GDM1 (cell line): ENCODE results near the gene CPNE4.

Experiments used
- DNase-seq: peaks from one replicate; lab custom pipeline; 2025; lab: John Stamatoyannopoulos, UW

Gene CPNE4

GRCh38 chr3:131733086-131733841, 301.6 kb downstream of the CPNE4 start:
- no peak for DNase-seq

- no peak for DNase-seq
These were observed 303.1 kb downstream of the CPNE4 start for GRCh38 chr3:131731709-131732108.

GRCh38 chr3:131730581-131730980, 304.2 kb downstream of the CPNE4 start:
- DNase-seq = no peak

DNA sequence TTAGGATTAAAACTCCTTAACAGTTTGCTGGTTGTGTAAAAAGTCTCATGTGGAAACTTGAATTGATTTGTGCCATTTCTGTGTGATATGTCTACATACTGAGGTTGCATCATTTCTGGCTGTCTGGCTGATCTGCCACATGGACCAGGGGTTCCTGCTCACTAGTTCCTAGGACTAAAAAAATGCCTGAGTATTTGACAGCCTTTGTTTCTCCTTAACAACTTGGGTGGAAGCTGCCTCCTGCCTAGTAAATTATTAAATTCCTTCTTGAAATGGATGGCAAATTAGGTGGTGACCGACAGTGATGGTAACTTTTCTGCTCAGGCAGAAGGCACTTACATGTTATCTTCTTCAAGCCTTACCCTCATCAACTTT, 305.2 kb downstream of the CPNE4 start:
- DNase-seq = no peak

DNA sequence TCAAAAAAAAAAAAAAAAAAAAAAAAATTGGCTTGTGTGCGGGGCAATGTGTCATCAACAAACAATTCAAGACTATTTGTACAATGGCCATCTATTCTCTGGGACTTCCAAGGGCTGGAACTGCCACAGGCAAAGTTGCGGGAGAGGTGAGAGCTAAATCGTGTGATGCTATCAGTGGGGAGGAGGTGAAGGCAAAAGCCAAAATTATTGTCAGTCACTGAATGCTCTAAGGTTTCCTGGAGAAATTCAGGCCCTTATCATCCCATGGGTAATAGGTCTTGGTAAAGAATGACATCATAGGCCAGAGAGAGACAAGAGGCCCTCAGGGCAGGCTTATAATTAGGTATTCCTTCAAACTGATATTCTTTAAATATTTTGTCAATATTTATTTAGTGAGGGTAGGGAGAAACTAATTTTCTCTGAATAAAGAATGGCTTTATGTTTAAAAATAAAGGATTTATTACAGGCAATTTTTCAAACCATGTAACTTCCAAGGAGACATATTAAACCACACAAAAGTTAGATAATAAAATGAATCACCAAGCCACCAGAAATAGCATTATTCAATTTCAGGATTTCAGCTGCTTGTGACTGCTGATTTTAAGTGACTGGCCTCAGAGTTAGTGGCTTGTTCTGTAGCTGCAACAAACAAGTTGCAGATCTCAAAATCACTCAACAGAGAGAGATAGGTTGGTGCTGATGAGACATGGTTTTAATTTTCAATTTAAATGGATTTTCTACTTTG, 305.7 kb downstream of the CPNE4 start:
- no peak for DNase-seq

GRCh38 chr3:131725414-131725813, 309.4 kb downstream of the CPNE4 start:
- DNase-seq = no peak

DNA sequence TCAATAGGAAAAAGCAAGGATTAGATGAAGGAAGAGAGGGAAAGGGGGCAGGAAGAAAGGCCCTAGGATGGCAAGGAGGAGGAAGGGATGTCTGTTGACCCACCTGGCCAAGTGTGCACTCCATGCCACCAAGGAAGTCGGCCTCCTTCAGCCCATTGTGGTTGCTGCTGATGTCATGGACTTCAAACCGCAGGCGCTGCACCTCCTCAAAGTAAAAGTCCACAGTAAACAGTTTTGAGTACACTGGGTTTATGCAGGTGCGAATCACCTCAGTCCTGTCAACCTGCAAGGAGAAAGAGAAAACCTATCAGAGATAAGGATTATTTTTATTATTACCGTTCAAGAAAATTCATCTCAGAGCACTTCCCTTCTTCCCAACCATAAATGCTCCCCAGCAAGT, 311.5 kb downstream of the CPNE4 start:
- no peak for DNase-seq

GRCh38 chr3:131717493-131717892, 317.3 kb downstream of the CPNE4 start:
- no peak for DNase-seq

GRCh38 chr3:131716943-131717342, 317.9 kb downstream of the CPNE4 start:
- DNase-seq = no peak

DNA sequence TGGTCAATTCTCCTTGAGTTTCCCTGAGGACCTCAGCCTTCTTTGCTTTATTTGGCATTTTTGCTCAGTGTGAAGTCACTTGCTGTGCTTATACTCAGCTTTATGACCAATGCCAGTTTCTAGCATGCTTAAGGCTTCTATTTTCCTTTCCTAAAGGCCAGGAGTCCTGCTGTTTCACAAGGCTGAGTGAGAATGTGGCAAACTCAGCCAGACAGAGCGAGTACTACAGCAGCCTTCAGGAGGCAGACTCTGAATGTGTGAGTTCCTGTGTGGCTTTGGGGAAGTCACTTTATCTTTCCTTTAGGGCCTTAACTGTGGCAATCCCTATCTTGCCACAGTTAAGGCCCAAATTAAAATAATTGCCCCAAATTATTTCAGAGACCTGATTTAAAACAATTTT, 318.8 kb downstream of the CPNE4 start:
- no peak for DNase-seq

- DNase-seq = no peak
These were observed 320.1 kb downstream of the CPNE4 start for GRCh38 chr3:131714585-131715220.

GRCh38 chr3:131713416-131714123, 321.2 kb downstream of the CPNE4 start:
- DNase-seq = no peak

GRCh38 chr3:131712662-131713061, 322.2 kb downstream of the CPNE4 start:
- DNase-seq = no peak

DNA sequence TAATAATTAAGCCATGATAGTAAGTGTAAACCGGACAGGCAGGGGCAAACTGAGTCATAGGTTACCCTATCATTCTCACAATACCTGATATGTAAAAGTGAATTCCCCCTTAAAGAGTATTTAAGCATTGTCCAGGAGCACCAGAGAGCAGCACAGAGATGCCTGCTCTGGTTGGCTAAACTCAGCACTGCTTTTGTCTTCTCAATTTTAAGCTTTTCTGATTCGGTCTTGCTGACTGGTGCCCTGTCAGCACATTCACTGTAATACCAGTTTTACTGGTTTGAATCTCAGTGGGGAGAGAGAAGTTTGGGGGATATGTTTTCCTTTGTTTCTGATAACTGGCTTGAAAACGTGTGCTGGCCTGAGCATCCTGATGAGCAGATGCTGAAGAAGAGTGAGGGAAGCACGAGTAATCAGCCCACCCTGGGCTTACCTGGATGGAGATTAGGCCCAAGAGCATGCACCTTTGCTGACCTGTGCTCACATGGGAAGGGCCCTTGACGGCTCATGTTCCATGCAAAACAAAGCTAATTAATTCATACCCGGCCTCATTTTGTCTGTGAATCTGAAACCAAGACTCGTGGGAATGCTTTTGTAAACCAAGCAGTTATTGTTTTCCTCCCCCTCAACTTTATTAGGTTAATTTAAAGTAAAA, 323.6 kb downstream of the CPNE4 start:
- DNase-seq = no peak

DNA sequence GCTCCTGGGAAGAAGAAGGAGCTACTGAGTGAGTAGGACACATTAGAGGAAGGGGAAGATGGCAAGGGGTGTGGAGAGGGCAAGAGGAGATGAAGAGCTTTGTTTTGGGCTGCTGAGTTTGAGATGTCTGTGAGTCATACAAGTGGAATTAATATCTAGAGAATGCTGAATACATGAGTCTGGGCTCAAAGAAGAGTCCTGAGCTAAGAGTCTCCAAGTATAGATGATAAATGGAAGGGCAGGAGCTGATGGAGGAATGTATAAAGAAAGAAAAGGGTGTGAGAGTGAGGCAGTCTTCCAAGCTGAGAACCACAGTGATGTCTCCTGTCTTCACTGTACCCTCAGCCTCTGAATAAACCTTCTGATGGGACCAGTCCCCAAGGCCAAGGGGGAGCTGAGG, 326.6 kb downstream of the CPNE4 start:
- no peak for DNase-seq

DNA sequence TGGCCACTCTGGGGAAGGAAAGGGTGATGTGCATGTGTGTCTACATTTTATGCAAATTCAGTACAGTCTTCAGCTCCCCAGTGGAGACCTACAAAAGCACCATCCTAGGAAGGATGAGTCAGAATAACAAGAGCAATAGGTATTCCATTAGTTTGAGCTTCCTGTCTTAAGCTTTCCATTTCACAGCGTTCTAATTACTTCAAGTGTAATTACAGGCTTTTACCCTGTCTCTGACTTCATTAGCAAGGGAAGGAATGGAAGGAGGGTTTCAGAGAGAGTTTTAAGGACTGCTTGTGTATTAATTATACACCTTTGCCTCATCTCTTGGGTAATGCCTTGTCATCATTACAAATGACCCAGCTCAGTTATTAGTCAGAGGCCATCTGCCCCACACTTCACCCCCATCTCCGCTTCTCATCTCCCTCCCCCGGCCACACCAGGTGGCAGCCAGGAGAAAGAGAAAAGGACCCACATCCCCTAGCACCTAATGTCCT, 329.2 kb downstream of the CPNE4 start:
- no peak for DNase-seq

DNA sequence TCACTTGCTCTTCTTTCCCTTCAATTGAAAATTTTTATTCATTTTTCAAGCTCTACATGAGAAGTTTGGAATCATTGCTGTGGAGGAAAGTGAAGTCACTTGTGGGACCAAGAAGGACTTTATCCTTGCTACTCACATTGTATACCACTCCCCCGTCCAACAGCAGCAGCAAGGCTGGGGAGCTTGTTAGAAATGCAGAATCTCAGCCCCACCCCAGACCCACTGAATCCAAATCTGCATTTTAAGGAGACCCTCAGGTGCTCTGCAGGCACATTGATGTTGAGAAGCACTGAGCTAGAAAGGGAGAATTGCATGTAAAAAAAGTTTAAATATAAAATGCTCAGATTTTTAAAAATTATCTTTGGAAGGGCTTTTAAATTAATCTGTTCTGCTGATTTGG, 329.7 kb downstream of the CPNE4 start:
- DNase-seq = no peak

DNA sequence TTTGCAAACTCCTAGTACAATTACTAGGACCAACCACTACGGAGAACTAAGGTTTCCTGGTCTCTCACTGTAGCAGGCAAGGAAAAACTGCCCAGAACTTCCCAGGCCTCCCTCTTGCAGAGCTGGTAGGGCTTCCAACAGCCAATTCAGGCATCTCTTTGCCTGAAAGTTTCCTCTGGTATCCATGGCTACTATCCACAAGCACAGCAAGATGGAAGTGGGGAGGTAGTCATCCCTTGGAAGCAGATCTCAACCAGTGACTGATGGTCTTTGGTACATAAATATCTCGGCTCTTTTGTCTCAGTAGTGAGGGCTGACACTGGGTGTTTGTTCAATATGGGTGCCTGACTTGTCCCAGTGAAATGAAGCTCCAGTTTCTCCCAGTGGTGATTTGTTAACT, 330.7 kb downstream of the CPNE4 start:
- no peak for DNase-seq

GRCh38 chr3:131702146-131702545, 332.7 kb downstream of the CPNE4 start:
- DNase-seq = no peak

- no peak for DNase-seq
These were observed 333.6 kb downstream of the CPNE4 start for GRCh38 chr3:131701153-131701770.

GRCh38 chr3:131699001-131699400, 335.8 kb downstream of the CPNE4 start:
- no peak for DNase-seq
